AG08396 (cell line): ENCODE data around the gene GANAB.
"Not testable (repeated sequence)": the region's sequence is repeated elsewhere in the genome, so short reads cannot be mapped to it uniquely, and the experiment has no call there.

Experiments
- DNase-seq: peaks from one replicate; pipeline ENCODE4 v3.0.0; 2012; ENCODE audit warnings: low spot score, mixed read lengths

GANAB gene

DNA sequence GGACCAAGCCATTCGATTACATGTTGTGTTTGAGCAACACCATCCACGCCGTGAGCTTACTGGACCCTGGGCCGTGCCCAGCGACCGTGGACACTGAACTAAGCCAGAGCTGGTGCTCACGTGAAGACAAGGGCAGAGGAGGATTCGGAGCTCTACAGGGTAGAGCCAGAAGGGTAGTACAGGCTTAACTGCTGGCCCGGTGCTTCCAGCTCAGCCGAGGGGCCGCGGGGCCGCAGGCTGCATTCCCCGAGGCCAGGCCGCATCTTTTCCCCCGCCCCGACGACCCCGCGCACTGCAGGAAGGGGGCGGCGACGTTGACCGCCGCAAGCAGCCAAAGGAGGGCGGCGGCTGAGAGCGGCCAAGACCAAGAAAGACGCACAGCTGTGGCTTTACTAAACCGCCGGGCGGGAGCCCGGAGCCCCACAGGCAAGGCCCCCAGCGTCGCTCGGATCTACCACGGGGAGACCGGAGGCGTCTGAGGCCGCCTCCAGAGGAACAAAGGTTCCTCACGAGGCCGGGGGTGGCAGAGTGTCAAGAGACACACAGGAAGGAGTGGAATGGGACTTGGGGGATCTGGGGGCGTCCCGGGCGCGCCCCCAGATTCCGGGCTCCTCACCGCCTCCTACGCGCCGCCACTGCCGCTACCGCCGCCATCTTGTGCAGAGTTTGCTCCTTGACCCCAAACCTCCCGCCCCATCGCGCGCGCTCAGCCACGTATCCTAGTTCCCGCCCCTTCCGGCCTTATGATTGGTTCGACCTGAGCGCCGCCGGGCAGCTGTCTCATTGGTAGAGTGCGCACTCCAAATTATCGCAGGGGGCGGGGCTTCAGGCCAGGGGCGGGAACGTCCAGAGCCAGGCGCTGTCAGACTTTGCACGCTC, at the start of gene GANAB:
Gene GANAB, minus strand, starts transcription at position 668 of the 879 bp plus-strand sequence. Its CDS starts 14 bp downstream, at position 654.
- peak; percentile 100 for DNase-seq

DNA sequence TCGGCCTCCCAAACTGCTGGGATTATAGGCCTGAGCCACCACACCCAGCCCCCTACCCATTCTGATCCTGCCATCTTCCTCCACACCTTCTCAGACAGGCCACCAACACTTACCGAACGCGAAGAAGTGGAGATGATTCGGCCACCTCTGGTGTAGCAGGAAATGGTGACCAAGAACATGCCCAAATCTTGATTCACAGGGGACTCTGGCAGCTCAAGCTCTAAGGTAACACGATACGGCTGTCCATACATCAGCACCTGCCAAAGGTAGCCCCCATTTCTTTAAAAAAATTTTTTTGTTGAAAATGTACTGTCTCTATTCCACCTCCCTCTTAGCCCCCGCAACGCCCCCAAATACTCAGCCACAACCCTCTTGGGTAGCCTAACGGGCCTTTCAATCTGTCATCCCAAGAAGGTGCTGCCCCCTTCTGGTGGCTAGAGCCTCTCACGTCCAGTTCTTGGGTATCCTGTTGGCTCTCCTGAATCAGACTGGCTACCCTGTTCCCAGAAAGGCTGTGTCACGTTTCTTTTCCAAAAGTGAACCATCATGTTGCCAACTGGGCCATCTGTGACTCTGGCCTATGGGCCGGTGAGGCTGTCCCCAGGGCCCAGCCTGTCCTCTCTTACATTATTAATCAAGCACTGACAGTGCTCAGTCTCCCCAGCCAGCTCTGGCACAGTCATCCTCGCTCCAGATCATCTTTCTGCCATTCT, 48.2 kb upstream of the GANAB start:
- peak; percentile 79 for DNase-seq

DNA sequence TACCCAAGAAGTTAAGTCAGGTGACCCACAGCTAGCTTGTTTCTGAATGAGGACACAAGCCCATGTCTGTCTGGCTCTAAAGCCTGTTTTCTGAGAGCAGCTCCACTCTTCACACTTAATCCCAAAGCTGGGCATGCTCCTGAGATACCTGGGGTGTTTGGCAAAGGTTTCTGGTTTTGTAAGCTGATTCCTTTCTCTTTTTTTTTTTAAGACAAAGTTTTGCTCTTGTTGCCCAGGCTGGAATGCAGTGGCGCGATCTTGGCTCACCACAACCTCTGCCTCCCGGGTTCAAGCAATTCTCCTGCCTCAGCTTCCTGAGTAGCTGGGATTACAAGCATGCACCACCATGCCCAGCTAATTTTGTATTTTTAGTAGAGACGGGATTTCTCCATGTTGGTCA, 47.2 kb upstream of the GANAB start:
- not testable (repeated sequence) for DNase-seq

DNA sequence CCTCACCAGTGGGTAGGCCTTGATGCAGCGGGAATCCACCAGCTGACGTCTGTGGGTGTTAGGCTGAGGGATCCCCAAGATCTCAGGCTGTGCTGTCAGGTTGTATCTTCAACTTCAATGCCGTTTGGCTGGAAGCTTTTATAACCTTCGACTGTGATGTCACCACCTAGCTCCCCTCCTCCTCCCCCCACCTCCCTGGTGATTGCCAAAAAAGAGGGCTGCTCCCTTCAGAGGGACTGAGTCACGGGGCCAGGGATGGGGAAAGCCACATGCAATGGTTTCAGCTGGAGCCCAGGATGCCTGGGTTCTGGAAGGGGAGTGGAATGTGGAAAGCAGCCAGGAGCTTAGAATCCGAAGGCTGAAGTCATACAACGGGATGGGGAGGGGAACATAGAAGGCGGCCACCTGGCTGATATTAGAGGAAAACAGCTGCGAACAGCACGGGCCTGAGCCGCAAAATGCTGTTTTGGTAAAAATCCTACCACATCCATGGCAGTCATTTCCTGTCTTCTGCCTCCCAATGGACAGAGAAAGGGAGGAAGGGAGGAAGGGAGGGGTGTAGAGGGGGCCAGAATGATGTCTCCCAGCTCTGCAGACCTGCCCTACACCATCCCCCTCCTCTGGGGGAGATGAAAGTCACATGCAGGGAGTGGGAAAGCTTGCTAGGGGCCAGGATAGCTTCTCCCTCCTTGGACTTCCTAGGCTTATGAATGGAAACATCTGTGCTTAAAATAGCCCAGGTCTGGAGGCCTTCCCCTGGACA, 43.2 kb upstream of the GANAB start, which contains the start of gene LRRN4CL:
Gene LRRN4CL, minus strand, starts transcription at position 110 of the 763 bp plus-strand sequence. CDS start 1,022 bp downstream, outside the sequence.
- DNase-seq, result peak; percentile 92

DNA sequence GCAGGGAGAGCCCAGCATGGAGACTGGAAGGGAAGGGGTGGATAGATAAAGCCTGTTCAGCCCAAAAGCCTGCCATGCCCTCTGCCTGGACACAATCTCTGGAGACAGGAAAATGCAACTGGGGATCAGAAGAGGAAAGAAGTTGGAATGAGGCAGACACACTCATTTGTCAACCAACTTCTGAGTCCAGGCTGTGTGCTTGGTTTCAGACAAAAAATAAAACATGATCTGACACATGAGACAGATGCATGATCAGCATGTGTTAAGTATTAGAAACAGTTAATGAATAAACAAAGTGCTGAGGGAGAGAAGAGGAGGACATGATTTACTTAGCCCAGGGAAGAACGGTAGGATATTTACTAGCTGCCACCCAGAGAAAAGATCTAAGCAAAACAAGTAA, 42.1 kb upstream of the GANAB start:
- no peak for DNase-seq

DNA sequence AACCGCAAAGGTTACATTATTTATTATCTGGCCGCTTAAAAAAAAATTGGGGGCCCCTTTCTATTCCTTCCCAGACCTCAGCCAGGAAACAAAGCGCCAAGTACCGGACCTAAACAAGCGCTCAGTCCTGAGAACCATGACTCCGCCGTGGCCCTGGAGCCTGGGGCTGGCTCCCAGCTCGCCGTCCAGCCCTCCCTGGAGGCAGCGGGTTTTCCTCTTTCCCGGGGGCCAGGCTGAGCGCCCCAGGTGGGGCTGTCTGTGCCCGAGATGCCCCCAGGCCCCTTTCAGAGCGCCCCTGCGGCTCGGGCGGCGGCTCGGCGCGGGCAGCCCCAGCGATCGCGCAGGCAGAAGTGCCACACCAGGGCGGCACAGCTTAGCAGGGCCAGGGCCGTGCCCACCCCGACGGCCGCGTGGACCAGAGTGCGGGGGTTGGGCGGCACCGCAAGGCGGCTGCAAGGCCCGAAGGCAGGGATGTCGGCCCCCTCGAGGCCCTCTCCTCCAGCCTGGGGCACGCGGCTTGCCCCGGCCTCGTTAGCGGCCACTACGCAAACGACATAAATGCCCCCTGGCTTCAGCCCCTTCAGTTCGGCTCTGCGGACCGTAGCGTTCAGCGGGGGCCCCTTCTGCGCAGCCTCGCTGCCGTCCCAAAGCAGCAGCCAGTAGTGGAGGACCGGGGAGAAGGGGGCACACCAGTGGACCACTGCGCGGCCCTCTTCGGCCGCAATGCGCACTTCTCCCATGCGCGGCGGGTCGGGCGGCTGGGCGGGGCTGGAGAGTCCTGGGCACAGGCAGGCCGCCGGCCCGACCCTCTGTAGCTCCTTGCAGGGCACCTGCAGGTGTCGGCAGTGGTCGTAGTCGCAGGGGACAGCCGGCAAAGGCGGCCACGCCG, 41.3 kb upstream of the GANAB start:
- no peak for DNase-seq

DNA sequence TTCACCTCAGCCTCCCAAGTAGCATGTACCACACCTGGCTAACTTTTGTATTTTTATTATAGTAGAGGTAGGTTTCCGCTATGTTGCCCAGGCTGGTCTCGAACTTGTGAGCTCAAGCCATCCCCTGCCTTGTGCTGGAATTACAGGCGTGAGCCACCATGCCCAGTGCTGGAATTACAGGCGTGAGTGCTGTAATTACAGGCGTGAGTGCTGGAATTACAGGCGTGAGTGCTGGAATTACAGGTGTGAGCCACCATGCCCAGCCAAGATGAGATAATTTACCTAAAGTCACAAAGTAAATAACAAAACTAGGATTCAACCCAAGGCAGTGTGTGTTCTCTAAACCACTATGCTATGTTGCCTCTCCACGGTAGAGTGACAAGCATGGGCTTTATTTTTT, 36.1 kb upstream of the GANAB start:
- no peak for DNase-seq

DNA sequence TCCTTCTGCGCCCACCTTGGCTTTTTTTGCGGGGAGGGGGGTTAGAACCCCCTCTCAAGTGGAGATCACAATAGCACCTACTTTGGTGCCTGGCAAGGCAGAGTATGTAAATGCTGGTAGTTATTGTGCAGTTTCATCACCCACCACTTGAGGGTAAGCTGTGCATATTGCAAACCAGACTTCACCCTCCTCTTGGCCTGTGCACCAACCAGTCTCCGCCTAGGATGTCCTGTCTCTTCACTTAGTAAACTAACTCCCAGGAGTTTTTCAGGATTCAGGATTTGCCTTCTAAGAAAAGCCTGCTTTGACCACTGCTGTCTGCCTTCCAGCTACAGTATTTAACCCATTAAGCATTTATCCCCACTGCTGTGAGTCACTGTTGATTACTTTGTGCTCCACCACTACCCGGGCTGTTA, 34.4 kb upstream of the GANAB start:
- DNase-seq, result peak; percentile 83

DNA sequence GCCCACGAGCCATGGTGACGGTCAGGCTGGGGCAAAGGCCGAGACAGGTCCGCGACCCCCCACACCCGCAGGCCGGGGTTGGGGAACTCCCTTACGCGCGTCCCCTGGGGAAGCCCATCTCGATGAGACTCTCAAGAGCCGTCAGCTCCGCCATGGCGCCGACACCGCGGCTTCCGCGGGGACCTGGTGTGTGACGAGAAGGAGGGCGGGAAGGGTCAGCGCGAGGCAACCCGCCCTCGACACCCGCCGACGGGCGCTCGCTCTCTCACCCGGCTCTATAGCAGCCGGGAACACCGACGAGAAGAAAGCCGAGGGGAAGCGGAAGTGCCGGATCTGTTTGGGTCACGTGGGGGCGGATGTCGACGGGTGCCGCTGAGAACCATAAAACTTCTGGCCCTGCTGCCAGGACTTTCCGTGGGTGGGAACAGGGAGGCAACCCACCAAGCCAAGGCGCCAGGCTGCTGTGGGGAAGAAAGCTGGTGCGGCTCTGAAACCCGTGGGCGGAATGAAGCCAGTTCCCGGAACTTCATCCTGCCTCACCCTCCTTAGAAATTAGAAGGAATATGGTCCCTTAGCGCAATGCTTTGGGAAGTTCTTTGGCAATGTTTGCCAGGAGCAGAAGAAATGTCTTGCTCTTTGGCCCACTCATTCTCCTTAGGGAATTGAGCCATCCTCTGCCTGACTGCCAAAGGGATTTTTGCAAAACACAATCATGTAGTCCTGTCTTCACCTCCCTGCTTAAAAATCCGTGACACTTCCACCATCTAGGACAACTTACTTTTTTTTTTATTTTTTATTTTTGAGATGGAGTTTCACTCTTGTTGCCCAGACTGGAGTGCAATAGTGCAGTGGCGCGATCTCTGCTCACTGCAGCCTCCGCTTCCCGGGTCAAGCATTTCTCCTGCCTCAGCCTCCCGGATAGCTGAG, 32.6 kb upstream of the GANAB start, which contains the start of gene UBXN1:
Gene UBXN1, minus strand, starts transcription at position 304 of the 927 bp plus-strand sequence. Its CDS starts 150 bp downstream, at position 154.
- DNase-seq, result peak; percentile 91

DNA sequence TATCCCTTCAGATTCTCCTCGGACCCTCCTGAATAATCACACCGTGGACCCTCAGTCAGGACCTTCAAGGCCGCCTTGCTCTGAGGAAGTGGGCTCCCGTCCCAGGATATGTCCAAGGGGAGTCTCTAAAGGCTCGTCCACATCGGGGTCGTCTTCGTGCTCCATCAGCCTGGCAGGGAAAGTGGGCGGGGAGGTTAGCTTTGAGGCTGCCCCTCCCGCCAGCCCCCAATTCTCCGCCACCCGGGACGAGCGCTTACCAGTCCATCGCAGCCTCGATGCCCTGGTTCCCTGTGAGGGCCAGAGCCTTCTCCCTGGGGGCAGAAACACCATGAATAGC, 32.0 kb upstream of the GANAB start:
- DNase-seq, result no peak

DNA sequence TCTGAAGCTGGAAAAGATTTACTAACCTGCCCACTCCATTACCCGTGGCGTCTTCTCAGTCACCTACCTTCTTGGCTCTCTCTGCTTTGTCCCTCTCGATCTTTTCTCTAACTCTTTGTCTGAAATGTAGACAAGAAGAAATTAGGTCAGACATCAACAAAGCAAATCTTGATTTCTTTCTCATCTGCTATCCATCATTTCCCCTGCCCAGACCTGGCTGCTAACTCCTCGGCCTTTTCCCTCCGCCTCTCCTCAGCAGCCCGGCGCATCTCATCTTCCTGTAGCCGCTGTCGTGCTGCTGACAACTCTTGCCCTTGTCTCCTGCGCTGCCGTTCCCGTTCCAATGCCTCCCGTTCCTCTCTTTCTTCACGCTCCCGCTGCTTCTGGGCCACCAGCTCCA, 31.3 kb upstream of the GANAB start:
- no peak for DNase-seq

DNA sequence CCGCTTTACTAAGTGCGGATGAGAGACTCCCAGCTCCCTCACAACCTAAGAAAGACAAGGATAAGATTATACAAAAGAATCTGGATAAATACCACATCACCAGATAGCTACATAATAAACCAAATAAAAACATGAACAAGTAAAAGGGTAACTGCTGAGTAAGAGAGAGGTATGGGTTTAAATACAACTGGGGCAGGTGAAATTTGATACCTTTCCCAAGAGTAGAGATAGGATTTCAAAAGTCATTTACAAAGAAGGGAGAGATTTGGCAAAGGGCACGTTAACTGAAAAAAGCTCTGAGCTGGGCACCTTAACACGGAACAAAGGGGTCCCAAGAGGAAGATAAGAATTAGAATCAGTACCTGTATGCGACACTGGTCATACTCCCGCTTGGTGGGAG, 30.7 kb upstream of the GANAB start:
- no peak for DNase-seq

DNA sequence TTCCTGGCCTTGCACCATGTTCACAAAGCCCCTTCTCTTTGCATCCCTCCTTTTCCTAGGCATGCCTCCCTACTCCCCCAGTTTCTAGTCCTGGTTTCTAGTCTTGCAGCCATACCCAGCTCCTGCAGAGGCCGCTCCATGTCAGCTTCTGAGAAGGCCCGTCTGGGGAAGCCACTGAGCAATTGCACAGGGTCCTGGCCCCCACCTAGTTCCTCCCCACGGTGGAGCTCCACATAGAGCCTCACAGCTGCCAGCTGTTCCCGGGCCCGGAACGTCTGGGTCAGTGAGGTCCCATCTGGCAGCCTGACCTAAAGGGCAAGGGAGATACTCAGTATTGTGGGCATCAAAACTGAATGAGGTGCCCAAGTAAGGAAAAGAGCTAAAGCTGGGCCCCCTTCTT, 30.3 kb upstream of the GANAB start:
- no peak for DNase-seq

DNA sequence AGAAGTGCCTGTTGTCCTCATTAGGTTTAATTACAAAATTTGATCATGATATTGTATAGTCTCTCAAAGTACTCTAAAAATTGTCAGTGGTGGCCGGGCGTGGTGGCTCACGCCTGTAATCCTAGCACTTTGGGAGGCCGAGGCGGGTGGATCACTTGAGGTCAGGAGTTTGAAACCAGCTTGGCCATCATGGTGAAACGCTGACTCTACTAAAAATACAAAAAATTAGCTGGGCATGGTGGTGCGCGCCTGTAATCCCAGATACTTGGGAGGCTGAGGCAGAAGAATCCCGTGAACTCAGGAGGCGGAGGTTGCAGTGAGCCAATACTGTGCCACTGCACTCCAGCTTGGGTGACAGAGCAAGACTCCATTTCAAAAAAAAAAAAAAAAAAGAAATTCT, 29.0 kb upstream of the GANAB start:
- DNase-seq, result not testable (repeated sequence)

DNA sequence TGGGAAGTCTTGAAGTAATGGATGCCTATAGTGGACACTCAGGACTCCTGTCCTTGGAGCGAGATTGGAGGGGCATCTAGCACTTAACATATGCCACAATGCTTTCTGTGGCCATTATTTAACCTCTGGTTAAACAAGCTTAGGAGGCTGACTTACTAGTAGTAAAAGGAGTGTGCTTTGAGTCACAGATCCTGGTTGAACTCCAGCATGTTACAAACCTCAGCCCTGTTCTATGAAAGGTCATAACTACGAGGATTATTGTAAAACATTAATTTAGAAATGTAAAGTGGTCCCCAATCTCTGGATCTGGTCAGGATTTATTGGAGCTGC, 26.7 kb upstream of the GANAB start:
- DNase-seq, result no peak

DNA sequence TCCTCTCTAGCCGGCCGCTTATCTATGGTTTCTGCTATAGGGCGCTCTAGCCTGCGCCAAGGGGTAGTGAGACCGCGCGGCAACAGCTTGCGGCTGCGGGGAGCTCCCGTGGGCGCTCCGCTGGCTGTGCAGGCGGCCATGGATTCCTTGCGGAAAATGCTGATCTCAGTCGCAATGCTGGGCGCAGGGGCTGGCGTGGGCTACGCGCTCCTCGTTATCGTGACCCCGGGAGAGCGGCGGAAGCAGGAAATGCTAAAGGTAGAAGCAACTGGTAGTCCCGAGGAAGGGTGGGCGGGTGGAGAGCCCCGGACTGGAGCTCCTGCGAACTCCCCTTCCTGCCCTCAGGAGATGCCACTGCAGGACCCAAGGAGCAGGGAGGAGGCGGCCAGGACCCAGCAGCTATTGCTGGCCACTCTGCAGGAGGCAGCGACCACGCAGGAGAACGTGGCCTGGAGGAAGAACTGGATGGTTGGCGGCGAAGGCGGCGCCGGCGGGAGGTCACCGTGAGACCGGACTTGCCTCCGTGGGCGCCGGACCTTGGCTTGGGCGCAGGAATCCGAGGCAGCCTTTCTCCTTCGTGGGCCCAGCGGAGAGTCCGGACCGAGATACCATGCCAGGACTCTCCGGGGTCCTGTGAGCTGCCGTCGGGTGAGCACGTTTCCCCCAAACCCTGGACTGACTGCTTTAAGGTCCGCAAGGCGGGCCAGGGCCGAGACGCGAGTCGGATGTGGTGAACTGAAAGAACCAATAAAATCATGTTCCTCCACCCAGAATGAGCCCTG, 25.4 kb upstream of the GANAB start, which contains the start of the genes LBHD1 and UQCC3:
Gene LBHD1, minus strand, starts transcription at position 660 of the 782 bp plus-strand sequence. CDS start 2,236 bp downstream, outside the sequence.
Gene UQCC3, plus strand, starts transcription at position 66 of the 782 bp plus-strand sequence. Its CDS starts 73 bp downstream, at position 139.
- DNase-seq, result peak; percentile 77

DNA sequence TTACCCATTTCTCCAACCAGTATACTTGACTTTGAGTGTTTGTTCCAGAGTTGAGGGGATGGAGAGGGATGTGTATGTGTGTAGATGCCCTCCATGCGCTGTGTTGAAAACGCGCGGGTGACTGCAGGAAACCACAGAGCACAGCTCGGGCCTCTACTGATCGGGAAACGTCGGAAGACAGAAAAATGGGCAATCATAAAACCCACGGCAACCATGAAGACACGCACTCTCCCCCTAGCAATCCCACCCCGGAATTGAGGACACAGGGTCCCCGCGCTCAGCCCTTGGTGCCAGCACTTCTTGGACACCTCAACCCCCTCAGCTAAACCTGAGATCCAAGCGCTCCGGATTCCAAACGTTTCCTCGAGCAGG, 24.8 kb upstream of the GANAB start:
- DNase-seq, result no peak

DNA sequence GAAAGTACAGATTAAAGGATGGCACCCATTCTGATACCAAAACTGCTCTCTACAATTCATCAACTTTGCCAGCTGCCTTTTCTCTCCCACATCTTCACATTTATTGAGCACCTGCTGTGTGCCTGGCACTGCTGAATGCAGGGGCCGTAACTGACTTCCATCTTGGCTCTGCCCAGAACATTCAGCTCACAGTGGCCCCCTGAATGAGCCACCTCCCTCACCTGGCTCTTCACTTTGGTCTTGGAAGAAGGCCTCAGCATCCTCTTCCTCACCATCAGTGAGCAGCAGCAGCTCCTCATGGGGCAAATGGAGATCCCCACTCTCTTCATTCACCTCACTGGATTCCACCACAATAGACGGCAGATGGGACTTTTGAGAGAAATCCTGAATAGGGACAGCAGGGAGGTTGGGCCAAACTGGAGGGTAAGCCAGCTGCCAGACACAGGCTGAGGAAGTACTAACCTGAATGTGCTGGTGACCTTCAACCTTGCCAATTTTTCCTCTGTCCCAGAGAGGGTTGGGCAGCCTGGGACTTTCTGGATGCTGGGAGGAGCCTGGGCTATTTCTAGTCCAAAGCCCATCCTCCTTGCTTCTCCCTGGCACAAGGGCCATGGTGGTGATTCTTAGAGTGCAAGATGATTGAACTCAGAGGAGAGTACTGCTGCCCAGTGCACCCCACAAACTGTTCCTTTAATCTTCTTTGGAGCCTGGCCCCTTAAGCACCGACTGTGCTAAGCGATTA, 23.2 kb upstream of the GANAB start:
- DNase-seq, result no peak

DNA sequence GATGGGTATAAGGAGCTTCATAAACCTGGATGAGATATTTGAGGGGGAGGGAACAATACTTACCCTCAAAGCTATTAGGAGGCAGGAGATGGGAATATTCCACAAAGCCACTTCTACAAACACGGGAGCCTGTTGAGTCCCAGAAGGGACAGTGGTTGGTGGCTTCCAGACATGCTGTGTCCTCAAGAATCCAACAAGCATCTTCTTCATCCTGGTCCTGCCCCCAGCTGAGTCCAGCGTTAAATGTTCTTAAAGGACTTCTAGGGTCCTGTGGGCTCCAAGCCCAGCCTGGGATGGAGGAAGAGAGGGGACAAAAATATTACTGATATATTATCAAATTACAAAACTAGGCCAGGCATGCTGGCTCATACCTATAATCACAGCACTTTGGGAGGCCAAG, 21.0 kb upstream of the GANAB start:
- no peak for DNase-seq
